ENCODE data around the gene CUL4A. TPM values are rescaled to one million over a fixed set of nuclear protein-coding genes. Genes with fewer than 3 reads are reported as not detected.

The CUL4A gene
- total RNA-seq, 1 donor from 2014 or later: 130 TPM

DNA sequence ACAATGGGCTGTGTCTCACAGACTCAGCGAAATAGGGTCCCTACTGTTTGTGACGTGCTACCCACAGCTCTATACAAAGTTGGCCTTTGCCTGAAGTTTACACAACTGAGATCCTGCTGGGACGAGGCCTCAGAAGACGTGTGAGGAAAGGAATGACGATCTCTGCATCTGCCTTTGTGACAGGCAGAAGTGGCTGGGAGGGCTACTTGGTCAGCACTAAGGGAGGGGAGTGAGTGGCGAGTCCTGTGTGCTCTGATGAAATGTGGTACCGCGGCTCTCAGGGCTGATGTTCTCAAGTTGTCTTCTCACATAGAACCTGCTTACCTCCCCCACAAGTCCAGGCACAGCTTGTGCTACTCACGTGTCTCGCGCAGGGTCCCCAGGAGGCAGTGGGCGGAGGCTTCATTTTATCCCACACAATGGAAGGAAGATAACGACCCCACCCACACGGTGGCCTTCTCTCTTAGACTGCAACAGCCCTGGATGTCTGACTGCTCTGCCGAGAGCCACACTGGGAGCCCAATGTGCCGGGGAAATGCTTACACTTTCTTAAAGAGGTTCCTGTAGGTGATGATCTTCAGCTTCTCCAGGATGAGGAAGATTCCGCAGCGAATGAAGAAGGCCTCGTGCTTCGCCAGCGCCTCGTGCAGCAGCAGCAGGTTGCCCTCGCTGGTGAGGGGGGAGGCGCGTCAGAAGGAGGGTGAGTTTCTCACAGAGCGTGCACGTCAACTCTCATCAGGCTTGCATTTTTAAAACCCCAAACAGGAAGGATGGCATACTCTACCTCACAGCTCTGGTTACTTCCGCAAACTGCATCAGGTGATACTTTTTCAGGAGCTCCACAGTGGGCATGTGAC is 29.8 kb upstream of the CUL4A start:
- no peak for DNase-seq (ENCODE audit: low read depth)

DNA sequence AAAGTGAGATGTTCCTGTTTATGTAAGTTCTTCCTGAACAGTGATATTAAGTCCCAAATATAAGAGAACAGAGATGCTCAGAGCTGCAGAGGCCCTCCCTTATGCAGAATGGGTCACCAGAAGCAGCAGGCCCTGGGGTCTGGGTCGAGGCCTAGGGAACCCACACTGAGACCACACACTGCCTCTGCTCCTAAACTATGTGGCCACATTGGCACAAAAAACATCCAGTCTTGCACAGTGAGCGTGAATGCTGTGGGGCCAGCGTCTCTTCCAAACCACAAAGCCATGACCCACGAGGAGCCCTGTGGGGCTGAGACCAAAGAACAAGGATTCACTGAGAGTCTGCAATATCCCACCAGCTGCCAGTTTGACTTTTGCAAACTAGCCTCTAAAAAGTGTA is 27.4 kb upstream of the CUL4A start:
- peak; percentile 65 for DNase-seq (ENCODE audit: low read depth)

DNA sequence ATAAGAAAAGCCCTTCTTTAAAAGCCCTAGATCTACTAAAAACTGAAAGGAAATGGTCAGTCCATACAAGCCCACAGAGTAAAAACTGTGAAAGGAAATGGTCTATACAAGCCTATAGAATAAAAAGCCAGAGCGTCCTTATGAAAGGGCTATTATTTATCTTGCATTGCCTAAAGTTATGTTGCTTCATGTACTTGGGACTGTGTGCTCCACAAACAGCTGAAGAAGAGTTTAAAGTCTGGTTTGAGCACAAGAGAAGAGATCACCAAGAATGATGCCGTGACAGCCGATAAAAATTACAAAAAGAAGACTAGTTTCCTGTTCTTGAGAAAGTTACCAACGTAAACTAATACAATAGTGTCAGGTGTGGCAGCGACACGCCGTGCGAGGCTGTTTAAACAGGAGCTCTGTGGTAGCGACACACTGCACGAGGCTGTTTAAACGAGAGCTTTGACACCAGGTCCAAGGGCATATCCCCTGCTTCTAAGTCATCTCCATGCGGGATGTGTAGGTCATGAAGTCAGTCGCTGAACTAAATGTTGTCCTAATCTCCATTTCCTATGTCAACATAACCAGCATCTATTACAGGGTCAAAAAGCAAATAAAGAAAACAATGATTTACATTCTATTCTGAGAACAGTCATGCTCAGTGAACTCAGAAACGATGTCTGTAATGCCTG is 25.8 kb upstream of the CUL4A start:
- no peak for DNase-seq (ENCODE audit: low read depth)

DNA sequence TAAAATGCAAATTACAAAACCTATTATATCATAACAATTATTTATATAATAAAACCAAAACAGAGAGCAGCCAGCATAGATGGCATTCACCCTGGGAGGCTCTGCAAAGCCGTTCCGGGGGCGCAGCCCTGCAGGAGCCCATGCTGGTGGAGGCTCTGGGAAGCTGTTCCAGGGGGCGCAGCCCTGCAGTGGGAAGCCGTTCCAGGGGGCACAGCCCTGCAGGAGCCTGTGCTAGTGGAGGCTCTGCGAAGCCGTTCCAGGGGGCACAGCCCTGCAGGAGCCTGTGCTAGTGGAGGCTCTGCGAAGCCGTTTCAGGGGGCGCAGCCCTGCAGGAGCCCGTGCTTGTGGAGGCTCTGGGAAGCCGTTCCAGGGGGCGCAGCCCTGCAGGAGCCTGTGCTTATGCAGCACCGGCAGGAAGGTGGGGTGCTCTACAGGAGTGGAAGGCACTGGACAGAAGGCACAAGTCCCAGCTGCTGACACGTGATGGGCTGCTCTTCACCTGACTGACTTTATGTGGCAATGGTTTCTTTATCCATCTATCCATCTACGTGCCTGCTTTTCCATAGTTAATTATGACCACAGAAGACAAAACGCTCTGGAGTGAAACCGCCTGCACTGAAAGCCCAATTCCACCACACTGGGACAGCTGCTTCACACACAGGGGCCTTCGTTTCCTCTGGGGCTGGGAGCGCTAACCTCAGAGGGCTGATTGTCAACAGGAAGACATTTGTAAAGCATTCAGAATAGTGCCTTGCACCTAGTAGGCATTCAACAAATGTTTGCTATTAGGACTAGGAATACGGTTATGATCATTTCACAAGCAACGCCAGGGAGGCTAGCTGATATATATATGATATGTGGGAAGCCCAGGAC is 24.6 kb upstream of the CUL4A start:
- DNase-seq (ENCODE audit: low read depth): peak; percentile 49

DNA sequence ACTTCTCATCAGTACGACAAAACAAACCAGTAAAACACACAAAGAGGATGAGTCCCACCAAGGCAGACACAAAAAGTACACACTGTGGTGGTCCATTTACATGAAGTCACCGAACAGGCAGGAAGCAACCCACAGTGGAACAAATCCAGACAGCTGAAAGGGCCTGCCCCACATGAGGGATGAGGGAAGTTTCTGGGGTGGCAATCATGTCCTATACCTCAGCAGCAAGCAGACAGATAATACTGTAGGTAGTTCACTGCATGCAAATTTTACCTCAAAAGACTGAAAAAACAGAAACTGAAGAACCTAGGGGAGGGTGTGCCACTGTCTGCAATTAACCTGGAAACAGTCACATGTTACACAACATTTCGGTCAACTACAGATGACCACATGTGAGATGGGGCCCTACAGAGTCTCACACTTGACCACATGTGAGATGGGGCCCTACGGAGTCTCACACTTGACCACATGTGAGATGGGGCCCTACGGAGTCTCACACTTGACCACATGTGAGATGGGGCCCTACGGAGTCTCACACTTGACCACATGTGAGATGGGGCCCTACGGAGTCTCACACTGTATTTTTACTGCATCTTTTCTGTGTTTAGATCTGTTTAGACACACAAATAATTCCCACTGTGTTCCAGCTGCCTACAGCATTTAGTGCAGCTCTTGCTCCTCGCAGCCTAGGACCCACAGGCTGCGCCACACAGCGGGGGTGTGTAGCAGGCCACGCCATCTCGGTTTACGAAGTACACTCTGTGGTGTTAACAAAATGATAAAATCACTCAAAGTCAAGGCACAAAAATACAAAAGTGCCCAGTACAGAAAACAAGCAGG is 23.1 kb upstream of the CUL4A start:
- DNase-seq (ENCODE audit: low read depth): no peak

DNA sequence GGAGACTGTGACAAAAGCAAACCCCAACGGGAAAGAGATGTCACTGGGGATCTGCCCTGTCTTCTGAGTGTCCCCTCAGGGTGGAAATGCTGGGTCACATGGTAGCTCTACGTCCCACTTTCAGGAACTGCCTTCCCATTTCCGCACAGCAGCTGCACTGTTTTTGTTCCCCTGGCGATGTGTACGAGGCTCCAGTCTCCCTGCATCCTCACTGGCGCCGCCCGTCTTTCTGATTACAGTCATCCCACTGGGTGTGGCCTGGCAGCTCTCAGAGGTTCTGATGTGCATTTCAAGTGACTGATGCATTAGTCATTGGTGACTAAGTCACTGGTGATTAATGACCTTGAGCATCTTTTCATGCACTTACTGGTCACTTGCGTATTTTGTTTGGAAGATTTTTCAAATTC is 22.1 kb upstream of the CUL4A start:
- peak; percentile 99 for DNase-seq (ENCODE audit: low read depth)

DNA sequence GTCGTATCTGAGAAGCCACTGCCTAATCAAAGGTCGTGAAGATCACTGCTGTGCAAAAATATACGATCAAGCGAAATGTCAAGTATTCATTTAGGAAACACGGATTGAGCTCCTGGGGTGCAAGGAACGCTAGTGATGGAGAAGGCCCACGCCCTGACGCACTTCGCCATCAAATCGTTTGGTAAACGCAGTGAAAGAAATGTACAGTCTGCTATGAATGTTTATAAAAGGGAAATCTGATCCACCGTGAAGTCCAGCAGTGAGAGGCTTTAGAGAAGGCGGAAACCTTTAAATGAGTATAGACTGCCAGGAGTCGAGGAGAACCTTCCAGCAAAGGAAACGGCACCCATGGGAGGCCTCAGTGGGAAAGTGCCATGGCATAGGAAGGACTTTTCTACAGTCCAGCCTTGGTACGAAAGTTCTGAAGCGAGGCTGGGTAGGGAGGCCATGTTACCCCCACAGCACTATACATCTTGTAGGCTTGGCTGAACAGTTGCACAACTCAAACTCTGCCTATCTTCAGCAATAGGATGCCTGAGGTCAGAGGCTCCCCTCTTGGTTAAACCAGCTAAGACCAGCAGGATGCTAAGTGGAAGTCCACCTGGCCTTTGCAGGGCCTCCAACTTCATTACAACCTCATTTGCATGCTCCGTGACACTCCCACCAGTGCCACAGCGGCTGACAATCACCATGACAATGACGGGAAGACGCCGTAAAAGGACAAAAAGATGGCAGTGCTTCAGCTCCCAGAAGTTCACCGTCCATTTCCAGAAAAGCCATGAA is 21.3 kb upstream of the CUL4A start:
- no peak for DNase-seq (ENCODE audit: low read depth)

DNA sequence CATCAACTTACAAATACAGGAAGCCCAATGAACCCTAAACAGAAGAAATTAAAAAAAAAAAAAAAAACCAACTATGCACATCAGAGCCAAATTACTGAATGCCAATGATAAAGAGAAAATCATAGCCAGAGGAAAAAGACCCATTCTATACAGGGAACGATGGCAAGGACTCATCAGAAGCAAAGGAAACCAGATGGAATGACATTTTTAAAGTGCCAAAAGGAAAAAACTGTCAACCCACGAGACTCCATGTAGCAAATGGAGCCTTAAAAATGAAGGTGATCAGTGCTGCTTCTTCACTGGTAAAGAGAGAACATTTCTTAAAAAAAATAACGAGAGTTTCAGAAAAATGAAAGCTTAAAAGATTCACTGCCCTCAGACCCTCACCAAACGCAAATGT is 19.2 kb upstream of the CUL4A start:
- no peak for DNase-seq (ENCODE audit: low read depth)

DNA sequence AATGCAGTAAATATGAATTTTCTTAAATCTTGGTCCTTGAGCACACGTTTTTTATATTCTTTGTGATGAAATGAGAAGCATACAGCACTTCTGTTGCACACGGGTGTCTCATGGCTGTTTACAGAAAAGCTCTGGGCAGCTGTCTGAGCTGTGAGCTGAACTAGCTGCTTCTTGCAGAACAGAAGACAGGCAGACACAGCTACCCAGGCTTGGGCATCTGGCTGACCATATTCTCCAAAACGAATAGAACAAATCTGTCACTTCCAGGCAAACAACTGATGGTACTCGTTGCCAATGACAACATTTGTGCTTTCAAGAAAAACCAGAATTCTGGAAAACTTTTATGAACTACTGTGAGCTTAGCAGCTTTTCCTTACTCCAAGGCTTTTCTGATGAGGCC is 17.1 kb upstream of the CUL4A start:
- no peak for DNase-seq (ENCODE audit: low read depth)

DNA sequence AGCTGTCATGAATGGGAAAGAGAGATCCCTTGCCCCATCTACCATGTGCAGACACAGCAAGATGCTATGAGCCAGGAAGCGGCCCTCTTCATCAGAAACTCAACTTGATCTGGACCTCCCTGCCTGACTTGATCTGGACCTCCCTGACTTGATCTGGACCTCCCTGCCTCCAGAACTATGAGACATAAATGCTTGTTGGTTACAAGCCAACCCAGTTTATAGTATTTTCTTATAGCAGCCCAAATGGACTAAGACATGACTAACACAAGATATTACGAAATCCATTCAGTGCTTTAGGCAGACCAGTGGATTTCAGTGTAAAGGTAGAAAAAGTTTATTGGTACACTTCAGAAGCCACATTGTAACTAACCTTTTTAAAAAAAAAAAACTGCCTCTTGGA is 16.5 kb upstream of the CUL4A start:
- DNase-seq (ENCODE audit: low read depth): no peak

DNA sequence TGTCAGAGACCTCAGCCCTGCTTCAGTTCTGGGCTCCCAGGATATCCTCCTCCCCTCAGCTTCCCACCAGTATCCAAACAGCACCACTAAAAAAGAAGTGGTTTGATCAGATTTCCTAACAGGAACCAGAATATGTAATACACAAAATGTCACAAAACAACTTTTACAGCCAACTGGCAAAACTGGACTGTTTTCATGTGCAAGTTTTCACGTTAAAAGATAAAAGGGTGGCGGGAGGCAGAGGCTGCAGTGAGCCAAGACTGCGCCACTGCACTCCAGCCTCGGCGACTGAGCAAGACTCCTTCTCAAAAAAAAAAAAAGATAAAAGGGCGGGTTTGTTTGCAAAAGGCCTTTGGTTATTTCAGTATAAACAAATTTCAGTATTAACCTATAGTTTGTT is 14.1 kb upstream of the CUL4A start:
- no peak for DNase-seq (ENCODE audit: low read depth)

DNA sequence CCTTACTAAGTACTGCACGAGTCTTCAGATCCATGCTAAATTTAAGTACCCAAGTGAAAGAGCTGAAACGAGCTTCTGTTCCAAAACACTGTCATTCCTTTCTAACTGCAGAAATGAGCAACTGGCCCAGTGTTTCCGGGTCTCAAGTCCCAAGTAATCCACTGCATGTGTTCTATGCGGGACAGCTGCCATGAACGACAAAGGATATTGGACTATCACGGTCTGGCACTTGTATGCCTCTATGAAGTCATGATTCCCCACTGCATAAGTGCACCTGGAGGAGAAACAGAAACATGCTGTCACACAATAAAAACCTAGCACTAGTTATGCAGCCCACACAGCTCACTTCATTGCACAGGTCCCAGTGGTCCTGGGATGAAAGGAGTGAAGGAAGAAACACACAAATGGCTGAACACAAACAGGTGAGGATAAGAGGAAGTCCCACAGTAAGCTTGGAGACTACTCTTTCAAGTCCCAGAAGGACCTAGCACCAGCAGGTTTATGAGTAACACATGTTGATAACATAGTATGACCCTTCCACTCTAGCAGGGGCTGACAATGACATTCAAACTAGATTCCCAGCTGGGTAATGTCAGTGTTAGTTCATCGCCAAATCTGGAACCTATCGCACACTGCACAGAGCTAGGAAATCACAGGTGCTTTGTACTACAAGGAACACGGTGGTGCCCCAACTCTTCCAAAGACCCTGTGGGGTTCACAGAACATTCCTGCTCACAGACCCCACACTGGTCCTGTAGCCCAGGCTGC is 12.3 kb upstream of the CUL4A start:
- peak; percentile 75 for DNase-seq (ENCODE audit: low read depth)

DNA sequence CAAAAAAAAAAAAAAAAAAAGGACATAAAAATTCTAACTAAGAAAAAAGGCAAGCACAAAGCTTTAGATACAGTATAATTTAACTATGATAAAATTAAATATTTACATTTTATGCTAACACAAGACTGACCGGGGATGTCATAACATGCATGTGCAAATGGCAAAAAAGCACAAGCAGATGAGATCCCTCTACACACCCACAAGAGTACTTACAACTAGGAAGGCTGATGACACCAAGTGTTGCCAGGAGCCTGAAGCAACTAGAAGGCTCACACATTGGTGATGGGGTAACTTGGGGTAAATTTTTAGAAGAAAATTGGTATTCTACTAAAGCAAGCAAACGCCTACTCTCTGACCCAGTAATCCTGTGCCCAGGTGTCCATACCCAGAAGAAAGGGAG is 7.6 kb upstream of the CUL4A start:
- no peak for DNase-seq (ENCODE audit: low read depth)

DNA sequence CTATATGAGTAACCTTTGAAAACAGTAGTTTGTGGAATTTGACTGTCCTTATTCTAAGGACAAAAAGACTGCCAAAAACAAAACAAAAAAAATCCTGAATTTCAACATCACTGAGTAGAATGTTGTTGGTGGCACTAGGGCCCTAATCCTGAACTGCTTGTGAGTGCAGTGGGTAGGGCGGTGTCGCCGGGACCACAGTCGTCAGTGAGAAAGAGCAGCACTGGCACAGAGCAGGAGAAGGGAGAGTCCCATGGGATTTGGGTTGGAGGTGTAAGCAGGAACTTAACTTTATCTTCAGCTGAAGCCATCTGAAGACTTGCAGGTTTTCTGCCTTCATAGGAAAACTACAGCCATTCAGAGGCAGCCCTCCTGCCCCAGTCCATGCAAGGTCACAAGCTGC is 6.5 kb upstream of the CUL4A start:
- DNase-seq (ENCODE audit: low read depth): no peak

DNA sequence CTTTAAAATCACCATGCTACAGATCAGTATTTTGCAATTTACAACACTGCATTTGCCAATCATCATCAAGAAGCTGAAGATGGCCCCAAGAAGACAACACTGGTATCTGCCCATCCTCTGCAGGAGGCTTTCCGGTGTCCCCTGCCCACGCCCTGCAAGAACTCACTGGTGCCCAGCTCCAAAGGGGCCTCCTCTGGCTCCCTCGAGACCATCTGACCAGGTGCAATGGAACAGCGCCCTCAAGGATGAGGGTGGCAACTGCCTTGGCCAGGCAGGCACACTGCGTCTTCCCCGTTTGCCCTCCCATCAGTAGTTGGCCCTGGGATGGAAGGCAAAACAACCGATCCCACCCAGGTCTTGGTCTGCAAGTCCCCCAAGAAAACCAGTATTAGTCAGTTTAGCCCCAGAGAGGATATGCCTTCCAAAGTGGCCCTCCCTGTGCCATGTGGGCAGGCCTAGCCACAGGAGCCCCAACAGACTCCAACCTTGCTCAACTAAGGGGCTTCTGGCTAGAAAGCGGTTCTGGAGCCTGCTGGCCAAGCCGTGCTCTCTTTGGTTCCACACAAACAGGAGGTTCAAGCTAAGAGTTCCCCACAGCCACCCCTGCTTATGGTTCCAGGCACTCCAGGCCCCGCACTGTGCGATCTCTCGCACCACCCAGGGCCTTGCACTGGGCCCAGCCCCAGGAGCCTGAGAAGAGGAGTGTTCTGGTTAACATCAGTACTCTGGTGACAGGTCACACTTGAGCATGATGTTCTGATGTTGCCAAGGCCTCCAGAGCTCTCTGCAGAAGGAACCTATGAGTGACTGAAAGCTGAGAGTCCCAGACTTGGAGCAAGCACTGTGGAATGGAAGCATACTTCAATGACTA is 5.7 kb upstream of the CUL4A start:
- DNase-seq (ENCODE audit: low read depth): no peak

DNA sequence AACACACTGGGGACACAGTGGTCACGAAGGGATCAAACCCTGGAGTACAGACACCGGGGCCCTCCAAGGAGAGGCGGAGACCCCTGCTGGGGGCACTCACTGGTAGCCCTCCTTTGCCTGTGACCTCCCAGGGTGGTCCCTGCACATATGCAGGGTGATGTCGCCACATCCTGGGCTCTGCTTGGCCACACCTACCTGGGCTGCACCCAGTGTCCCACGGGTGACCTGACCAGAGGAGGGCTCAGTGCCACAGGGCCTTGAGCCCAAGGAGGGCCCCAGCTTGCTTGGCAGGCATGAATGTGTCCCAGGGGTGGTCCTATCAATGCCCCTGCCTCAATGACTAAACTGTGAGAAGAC is 5.1 kb upstream of the CUL4A start:
- no peak for DNase-seq (ENCODE audit: low read depth)

DNA sequence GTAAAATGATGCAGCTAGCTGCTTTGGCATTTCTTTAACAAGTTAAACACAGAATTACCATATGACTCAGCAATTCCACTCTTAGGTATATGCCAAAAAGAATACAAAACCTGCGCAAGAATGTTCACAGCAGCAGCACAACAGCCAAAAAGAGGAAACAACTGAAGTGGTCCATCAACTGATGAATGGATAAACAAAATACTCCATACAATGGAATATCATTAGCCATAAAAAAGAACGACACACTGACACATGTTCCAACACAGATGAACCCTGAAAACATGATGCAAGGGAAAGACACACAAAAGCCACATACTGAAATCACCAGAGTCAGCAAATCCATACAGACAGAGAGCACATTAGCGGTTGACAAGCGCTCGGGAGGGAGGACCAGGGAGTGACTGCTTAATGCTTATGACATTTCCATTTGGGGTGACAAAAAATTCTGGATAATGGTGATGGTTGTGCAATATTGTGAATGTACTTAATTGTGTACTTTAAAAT is 3.9 kb upstream of the CUL4A start:
- no peak for DNase-seq (ENCODE audit: low read depth)

DNA sequence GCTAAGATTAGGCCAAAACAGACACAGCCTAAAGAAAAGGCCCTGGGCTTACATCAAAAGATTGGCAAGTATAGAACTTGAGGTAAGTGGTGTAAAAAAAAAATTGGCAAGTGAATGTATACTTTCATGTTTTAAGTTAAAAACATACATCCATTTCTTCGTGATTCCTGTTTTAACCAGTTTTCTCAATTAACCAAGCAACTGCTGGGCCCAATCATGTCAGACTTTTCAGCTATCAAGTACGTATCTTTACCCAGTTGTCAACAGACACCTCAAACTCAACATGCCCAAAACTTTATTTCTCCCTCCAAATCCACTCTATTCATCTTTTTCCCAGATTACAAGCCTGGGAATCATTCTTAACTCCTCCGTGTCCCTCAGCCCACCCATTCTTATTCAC is 2.0 kb upstream of the CUL4A start:
- DNase-seq (ENCODE audit: low read depth): no peak
